Measurements from ENCODE around the gene ZG16B.

ZG16B gene

GRCh38 chr16:2829501-2830354, at the start of gene ZG16B:
Gene ZG16B, plus strand, starts transcription at chr16:2830303. Its CDS starts 139 bp downstream, at chr16:2830442.
- DNase-seq (ENCODE audit: low spot score) = no peak

GRCh38 chr16:2782583-2783351, 47.3 kb upstream of the ZG16B start:
- no peak for DNase-seq (ENCODE audit: low spot score)

GRCh38 chr16:2783581-2784357, 46.3 kb upstream of the ZG16B start:
- DNase-seq (ENCODE audit: low spot score) = no peak

- no peak for DNase-seq (ENCODE audit: low spot score)
Observed at GRCh38 chr16:2784358-2785100, 45.6 kb upstream of the ZG16B start.

- DNase-seq (ENCODE audit: low spot score) = no peak
Observed at GRCh38 chr16:2785101-2785991, 44.8 kb upstream of the ZG16B start.

GRCh38 chr16:2786061-2786825, 43.9 kb upstream of the ZG16B start:
- DNase-seq (ENCODE audit: low spot score) = no peak

- no peak for DNase-seq (ENCODE audit: low spot score)
Observed at GRCh38 chr16:2786826-2787151, 43.3 kb upstream of the ZG16B start.

- DNase-seq (ENCODE audit: low spot score) = no peak
Observed at GRCh38 chr16:2787406-2787805, 42.7 kb upstream of the ZG16B start, which contains the start of gene PRSS33. Gene PRSS33, minus strand, starts transcription at chr16:2787560. Its CDS starts 1,013 bp downstream, at chr16:2786547.

GRCh38 chr16:2787961-2788360, 42.1 kb upstream of the ZG16B start:
- no peak for DNase-seq (ENCODE audit: low spot score)

- DNase-seq (ENCODE audit: low spot score) = no peak
Observed at GRCh38 chr16:2790631-2791030, 39.5 kb upstream of the ZG16B start.

- no peak for DNase-seq (ENCODE audit: low spot score)
Observed at GRCh38 chr16:2791174-2791573, 38.9 kb upstream of the ZG16B start.

GRCh38 chr16:2792940-2793339, 37.2 kb upstream of the ZG16B start:
- DNase-seq (ENCODE audit: low spot score) = no peak

- DNase-seq (ENCODE audit: low spot score) = no peak
Observed at GRCh38 chr16:2795395-2796143, 34.5 kb upstream of the ZG16B start.

GRCh38 chr16:2798723-2799204, 31.3 kb upstream of the ZG16B start:
- peak; percentile 7 for DNase-seq (ENCODE audit: low spot score)

GRCh38 chr16:2799205-2799858, 30.8 kb upstream of the ZG16B start:
- DNase-seq (ENCODE audit: low spot score) = peak; percentile 6

- peak; percentile 10 for DNase-seq (ENCODE audit: low spot score)
Observed at GRCh38 chr16:2799859-2800226, 30.3 kb upstream of the ZG16B start.

GRCh38 chr16:2803545-2804195, 26.4 kb upstream of the ZG16B start:
- no peak for DNase-seq (ENCODE audit: low spot score)

- DNase-seq (ENCODE audit: low spot score) = no peak
Observed at GRCh38 chr16:2804728-2805127, 25.4 kb upstream of the ZG16B start.
